Adrenal gland (tissue), 12 donors: Measurements from ENCODE around the gene ACKR2. TPM values are rescaled to one million over a fixed set of nuclear protein-coding genes. Genes with fewer than 3 reads are reported as not detected.

Experiments used
- DNase-seq, 7 donors: peaks; one replicate each; pipeline ENCODE4 v3.0.0-alpha.2; 2019 to 2020
- H3K27ac ChIP-seq, 5 donors: fragments of 200-600 bp; sonication (generic) in 4 of 5; 1 replicate in 3 of 5; 2 replicates in 2 of 5; pipeline versions ENCODE4 v1.5.1 to v1.8.0; 2016 to 2020; ENCODE audit warnings: mild to moderate bottlenecking in 1 of 5
- H3K27me3 ChIP-seq: fragments of 200-600 bp; 2 replicates; pipeline ENCODE4 v1.8.0; 2021
- H3K36me3 ChIP-seq, 2 donors: fragments of 200-600 bp; replicated peaks in 1 of 2; 1 replicate in 1 of 2; 2 replicates in 1 of 2; pipeline versions ENCODE4 v1.5.1 to v1.8.0; 2018 to 2022
- H3K4me1 ChIP-seq, 2 donors: fragments of 200-600 bp; replicated peaks in 1 of 2; 1 replicate in 1 of 2; 2 replicates in 1 of 2; pipeline versions ENCODE4 v1.5.1 to v1.8.0; 2018 to 2021
- H3K4me3 ChIP-seq, 4 donors: fragments of 200-600 bp; sonication (generic) in 3 of 4; one replicate each; pipeline ENCODE4 v1.5.1; 2016 to 2018
- H3K9me3 ChIP-seq, 3 donors: fragments of 200-600 bp; sonication (generic) in 1 of 3; replicated peaks in 1 of 3; 1 replicate in 2 of 3; 2 replicates in 1 of 3; pipeline versions ENCODE4 v1.5.1 to v1.8.0; 2016 to 2021
- POLR2A ChIP-seq, 2 donors: fragments of 450-650 bp; IDR thresholded peaks; one replicate each; pipeline ENCODE4 v1.6.1; 2017; ENCODE audit warnings: antibody characterized with exemption in 2 of 2, mild to moderate bottlenecking in 2 of 2, moderate library complexity in 1 of 2
- WGBS, 4 donors: extraction: QIAGEN DNeasy Blood & Tissue Kit in 2 of 4; methylation state at CpG; one replicate each; pipeline versions ENCODE4 v1.1.5 to v1.1.7; 2013 to 2017; 5-methylcytosine and 5-hydroxymethylcytosine counted together
- intact Hi-C, 2 donors: fragments of 100-400 bp; cut with DNase I; formaldehyde crosslinking; loops; one replicate each; pipeline versions ENCODE4 v1.14.1 to v1.15.0; 2022 to 2023
- polyA plus RNA-seq, 3 donors: library from polyadenylated mRNA; stranded (reverse); fragments of 200-250 nt in 2 of 3; fragments of 350-450 nt in 1 of 3; fragmentation: Illumina TruSeq in 1 of 3; extraction: RNeasy Lipid Tissue Mini Kit (QIAGEN cat#74804) in 1 of 3; gene quantifications; one replicate each; pipeline ENCODE4 v1.2.3, GENCODE V29; 2013 to 2014
- total RNA-seq, 9 donors: library from RNA; depleted of rRNA in 4 of 9; stranded (reverse); fragments of >200 nt in 4 of 9; fragments of 120-200 nt in 1 of 9; fragmentation: NEBNext Ultra II Directional in 1 of 9; extraction: Animal tissue kit (Norgen Biotek cat#: 25700) in 1 of 9; gene quantifications; one replicate each; pipeline versions ENCODE4 v1.1.0 to v1.2.4, GENCODE V29; 2013 to 2023
- TF ChIP-seq, protein P1 (sequence below), 6 experiments: fragments of 450-650 bp in 4 of 6; fragments of 200-600 bp in 2 of 6; sonication (generic) in 1 of 6; IDR thresholded peaks; 1 replicate in 5 of 6; 2 replicates in 1 of 6; pipeline versions ENCODE4 v1.5.1 to v1.8.0; 2016 to 2021; ENCODE audit warnings: antibody characterized with exemption in 6 of 6, mild to moderate bottlenecking in 2 of 6, moderate library complexity in 1 of 6
- donor health status: healthy with polysubstance abuse.
- donor health status: Bipolar disorder and iron deficiency.
- donor health status: DM: yes; HTN: yes; CAD: no.
- donor health status: DM: no; HTN: no; CAD: no.
- donor health status: DM: no; HTN: no; CAD: no.
- donor health status: DM: yes; HTN: yes; CAD: no.

Gene ACKR2
- total and polyA plus RNA-seq, 12 donors: 1.1 to 19.9 (median 3.0) TPM

DNA sequence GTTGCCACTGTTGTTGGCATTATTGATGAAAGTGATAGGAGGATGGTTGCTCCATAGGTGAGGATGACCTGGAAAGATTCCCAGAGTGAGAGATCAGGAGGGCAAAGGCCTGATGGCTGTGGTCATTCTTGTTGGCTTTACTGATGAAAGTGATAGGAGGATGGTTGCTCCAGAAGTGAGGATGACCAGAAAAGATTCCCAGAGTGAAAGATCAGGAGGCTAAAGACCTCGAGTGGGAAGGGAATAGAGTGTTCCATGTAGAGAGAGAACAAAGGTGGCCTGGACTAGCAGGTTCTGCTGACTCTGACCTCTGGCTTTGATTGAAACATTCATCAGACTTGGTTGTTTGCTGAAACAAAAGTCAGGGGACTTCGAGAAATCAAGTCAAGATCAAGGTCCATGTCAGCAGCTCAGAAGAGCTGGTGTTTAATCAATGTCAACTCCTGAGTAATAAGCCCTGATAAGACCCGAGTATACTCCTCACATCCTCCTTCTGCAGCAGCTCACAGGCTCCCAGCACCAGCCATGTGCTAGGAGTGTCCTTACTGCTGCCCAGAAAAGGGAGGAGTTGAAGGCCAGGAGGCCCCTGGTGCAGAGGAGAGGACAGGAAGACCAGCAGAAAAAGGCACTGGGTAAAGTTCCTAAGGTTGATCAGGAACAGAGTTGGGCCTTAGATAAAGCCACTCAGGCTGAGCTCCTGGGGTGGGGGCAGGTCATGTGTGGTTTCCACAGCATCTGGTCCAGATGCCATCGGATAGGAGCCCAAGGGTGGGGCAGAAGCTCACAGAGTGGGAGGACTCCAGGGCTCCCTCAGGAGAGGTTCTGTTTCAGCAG is 46.5 kb downstream of the ACKR2 start:
- Histone ChIP-seq H3K4me3 (no peak overlapping the region), H3K27me3 (no peaks in the 10 kb centered on the region), H3K27ac (no peak overlapping the region), H3K36me3 (no peaks in the 10 kb centered on the region), H3K4me1 (peaks cover 8 to 20% of the 10 kb centered on the region in 2 donors), H3K9me3 (no peaks in the 10 kb centered on the region)
- intact Hi-C loops: no loop called here
- WGBS, 4 donors: 51 to 65% (median 58%) methylated on average over 4 of the region's 4 CpGs
- DNase-seq: no peak
- TF ChIP-seq, protein P1, sequence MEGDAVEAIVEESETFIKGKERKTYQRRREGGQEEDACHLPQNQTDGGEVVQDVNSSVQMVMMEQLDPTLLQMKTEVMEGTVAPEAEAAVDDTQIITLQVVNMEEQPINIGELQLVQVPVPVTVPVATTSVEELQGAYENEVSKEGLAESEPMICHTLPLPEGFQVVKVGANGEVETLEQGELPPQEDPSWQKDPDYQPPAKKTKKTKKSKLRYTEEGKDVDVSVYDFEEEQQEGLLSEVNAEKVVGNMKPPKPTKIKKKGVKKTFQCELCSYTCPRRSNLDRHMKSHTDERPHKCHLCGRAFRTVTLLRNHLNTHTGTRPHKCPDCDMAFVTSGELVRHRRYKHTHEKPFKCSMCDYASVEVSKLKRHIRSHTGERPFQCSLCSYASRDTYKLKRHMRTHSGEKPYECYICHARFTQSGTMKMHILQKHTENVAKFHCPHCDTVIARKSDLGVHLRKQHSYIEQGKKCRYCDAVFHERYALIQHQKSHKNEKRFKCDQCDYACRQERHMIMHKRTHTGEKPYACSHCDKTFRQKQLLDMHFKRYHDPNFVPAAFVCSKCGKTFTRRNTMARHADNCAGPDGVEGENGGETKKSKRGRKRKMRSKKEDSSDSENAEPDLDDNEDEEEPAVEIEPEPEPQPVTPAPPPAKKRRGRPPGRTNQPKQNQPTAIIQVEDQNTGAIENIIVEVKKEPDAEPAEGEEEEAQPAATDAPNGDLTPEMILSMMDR (IDR thresholded peaks at IDR 0.05): no peak
- TF ChIP-seq POLR2A (IDR thresholded peaks at IDR 0.05): no peak

DNA sequence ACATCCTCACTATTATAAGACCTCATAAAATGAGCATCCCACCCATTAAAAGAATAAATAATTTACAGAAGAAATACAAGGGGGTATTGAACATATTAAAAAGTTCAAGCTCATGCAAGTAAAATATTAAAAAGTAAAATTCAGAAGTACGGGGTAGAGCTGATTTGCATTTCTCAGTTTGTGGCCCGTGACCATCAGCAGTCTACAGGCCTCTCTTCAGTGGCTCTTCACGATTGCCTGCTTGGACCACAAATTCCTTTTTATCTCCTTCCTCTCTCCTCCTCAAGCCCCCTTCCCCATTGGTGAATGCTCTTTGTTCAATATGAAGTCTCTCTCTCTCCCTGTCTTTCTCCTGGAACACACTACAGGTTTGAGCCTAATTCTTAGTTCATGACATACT is 47.3 kb downstream of the ACKR2 start:
- DNase-seq: no peak
- WGBS, 4 donors: 90 to 96% (median 93%) methylated on average over 3 of the region's 3 CpGs
- TF ChIP-seq, protein P1 (IDR thresholded peaks at IDR 0.05): no peak
- no peak for TF ChIP-seq POLR2A (IDR thresholded peaks at IDR 0.05)
- no peaks in the 10 kb centered on the region for H3K27me3 ChIP-seq
- no peak overlapping the region for H3K27ac ChIP-seq
- intact Hi-C loops: no loop called here
- H3K9me3 ChIP-seq: no peaks in the 10 kb centered on the region
- no peak overlapping the region for H3K4me3 ChIP-seq
- no peaks in the 10 kb centered on the region for H3K36me3 ChIP-seq
- peaks cover 8 to 20% of the 10 kb centered on the region in 2 donors for H3K4me1 ChIP-seq

DNA sequence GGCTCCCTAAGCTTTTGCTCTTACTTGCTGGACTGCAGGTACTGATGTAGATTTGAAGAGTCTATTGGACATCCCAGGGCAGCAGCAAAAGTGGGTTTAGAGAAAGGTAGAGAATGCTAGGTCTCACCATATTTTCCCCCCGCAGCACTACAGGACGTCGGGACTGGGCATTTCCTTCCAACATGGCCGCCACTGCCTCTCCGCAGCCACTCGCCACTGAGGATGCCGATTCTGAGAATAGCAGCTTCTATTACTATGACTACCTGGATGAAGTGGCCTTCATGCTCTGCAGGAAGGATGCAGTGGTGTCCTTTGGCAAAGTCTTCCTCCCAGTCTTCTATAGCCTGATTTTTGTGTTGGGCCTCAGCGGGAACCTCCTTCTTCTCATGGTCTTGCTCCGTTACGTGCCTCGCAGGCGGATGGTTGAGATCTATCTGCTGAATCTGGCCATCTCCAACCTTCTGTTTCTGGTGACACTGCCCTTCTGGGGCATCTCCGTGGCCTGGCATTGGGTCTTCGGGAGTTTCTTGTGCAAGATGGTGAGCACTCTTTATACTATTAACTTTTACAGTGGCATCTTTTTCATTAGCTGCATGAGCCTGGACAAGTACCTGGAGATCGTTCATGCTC is 55.2 kb downstream of the ACKR2 start:
- TF ChIP-seq POLR2A (IDR thresholded peaks at IDR 0.05): no peak
- TF ChIP-seq, protein P1 (IDR thresholded peaks at IDR 0.05): no peak
- H3K27ac ChIP-seq: no peak overlapping the region
- H3K9me3 ChIP-seq: no peaks in the 10 kb centered on the region
- WGBS, 4 donors: 92 to 98% (median 95%) methylated on average over 14 to 15 of the region's 15 CpGs
- no peak for DNase-seq
- H3K4me3 ChIP-seq: no peak overlapping the region
- intact Hi-C loops: no loop called here
- H3K4me1 ChIP-seq: no peaks in the 10 kb centered on the region
- H3K27me3 ChIP-seq: no peaks in the 10 kb centered on the region
- no peaks in the 10 kb centered on the region for H3K36me3 ChIP-seq

DNA sequence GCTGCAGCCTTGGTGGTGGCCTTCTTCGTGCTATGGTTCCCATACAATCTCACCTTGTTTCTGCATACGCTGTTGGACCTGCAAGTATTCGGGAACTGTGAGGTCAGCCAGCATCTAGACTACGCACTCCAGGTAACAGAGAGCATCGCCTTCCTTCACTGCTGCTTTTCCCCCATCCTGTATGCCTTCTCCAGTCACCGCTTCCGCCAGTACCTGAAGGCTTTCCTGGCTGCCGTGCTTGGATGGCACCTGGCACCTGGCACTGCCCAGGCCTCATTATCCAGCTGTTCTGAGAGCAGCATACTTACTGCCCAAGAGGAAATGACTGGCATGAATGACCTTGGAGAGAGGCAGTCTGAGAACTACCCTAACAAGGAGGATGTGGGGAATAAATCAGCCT is 56.0 kb downstream of the ACKR2 start:
- intact Hi-C loops: no loop called here
- H3K4me3 ChIP-seq: no peak overlapping the region
- no peak overlapping the region for H3K27ac ChIP-seq
- no peak for TF ChIP-seq POLR2A (IDR thresholded peaks at IDR 0.05)
- TF ChIP-seq, protein P1 (IDR thresholded peaks at IDR 0.05): no peak
- no peaks in the 10 kb centered on the region for H3K4me1 ChIP-seq
- WGBS, 4 donors: 92 to 100% (median 94%) methylated on average over 8 of the region's 8 CpGs
- H3K9me3 ChIP-seq: no peaks in the 10 kb centered on the region
- H3K27me3 ChIP-seq: no peaks in the 10 kb centered on the region
- no peak for DNase-seq
- H3K36me3 ChIP-seq: no peaks in the 10 kb centered on the region
